GM23338 (cell line): ENCODE measurements around the gene ADAMTS18. TPM values are rescaled to one million over a fixed set of nuclear protein-coding genes. Genes with fewer than 3 reads are reported as not detected.
"Not testable (repeated sequence)": the region's sequence is repeated elsewhere in the genome, so short reads cannot be mapped to it uniquely, and the experiment has no call there.

Experiments used
- ATAC-seq: fragments of 200-7000 bp; cut with Tn5 transposase; 3 replicates; pipeline ENCODE4 v1.9.1; 2020
- DNase-seq: peaks from one replicate; pipeline ENCODE4 v3.0.0-alpha.2; 2015; ENCODE audit warnings: low spot score
- H2AFZ ChIP-seq: fragments of 200-600 bp; sonication (generic); 2 replicates; pipeline ENCODE4 v1.8.0; 2016; ENCODE audit warnings: antibody characterized with exemption, mild to moderate bottlenecking, moderate library complexity
- H3F3A ChIP-seq: fragments of 200-600 bp; sonication (generic); replicated peaks from 2 replicates; pipeline ENCODE4 v1.8.0; 2017; ENCODE audit warnings: antibody characterized with exemption, mixed run types, low read depth
- H3K27ac ChIP-seq: fragments of 200-600 bp; sonication (generic); 2 replicates; pipeline ENCODE4 v1.6.1; 2016; ENCODE audit warnings: low read depth
- H3K27me3 ChIP-seq: fragments of 200-600 bp; sonication (generic); 2 replicates; pipeline ENCODE4 v1.8.0; 2016; ENCODE audit warnings: mild to moderate bottlenecking, mixed run types, moderate library complexity; ENCODE audit not compliant: insufficient read depth
- H3K36me3 ChIP-seq: fragments of 200-600 bp; sonication (generic); 2 replicates; pipeline ENCODE4 v1.8.0; 2016; ENCODE audit warnings: mild to moderate bottlenecking; ENCODE audit not compliant: insufficient read depth
- H3K4me1 ChIP-seq: fragments of 200-600 bp; sonication (generic); 2 replicates; pipeline ENCODE4 v1.8.0; 2016; ENCODE audit warnings: mild to moderate bottlenecking, moderate library complexity; ENCODE audit not compliant: insufficient read depth
- H3K4me2 ChIP-seq: fragments of 200-600 bp; sonication (generic); 2 replicates; pipeline ENCODE4 v1.7.1; 2017; ENCODE audit warnings: mixed run types
- H3K4me3 ChIP-seq: fragments of 200-600 bp; sonication (generic); 2 replicates; pipeline ENCODE4 v1.6.1; 2016; ENCODE audit warnings: mixed run types
- H3K79me2 ChIP-seq: fragments of 200-600 bp; sonication (generic); replicated peaks from 2 replicates; pipeline ENCODE4 v1.8.0; 2017; ENCODE audit warnings: mild to moderate bottlenecking; ENCODE audit not compliant: insufficient read depth
- H3K9me2 ChIP-seq: fragments of 200-600 bp; sonication (generic); 2 replicates; pipeline ENCODE4 v1.8.0; 2017; ENCODE audit not compliant: insufficient read depth
- H4K20me1 ChIP-seq: fragments of 200-600 bp; sonication (generic); replicated peaks from 2 replicates; pipeline ENCODE4 v1.8.0; 2017; ENCODE audit warnings: mild to moderate bottlenecking; ENCODE audit not compliant: insufficient read depth
- H3K27ac Mint-ChIP-seq: 2 replicates; pipeline ENCODE4 v1.8.0; 2020; ENCODE audit warnings: inconsistent platforms, mild to moderate bottlenecking, moderate library complexity, mixed read lengths
- H3K27me3 Mint-ChIP-seq: 3 replicates; pipeline ENCODE4 v1.8.0; 2022; ENCODE audit warnings: low read depth, mild to moderate bottlenecking, moderate library complexity, mixed read lengths, inconsistent platforms; ENCODE audit not compliant: insufficient read depth, poor library complexity
- H3K36me3 Mint-ChIP-seq: 3 replicates; pipeline ENCODE4 v1.8.0; 2021; ENCODE audit warnings: low read depth, mild to moderate bottlenecking, inconsistent platforms, moderate library complexity, mixed read lengths
- H3K4me1 Mint-ChIP-seq: 3 replicates; pipeline ENCODE4 v1.8.0; 2020; ENCODE audit warnings: mild to moderate bottlenecking, inconsistent platforms, mixed read lengths
- H3K4me3 Mint-ChIP-seq: 3 replicates; pipeline ENCODE4 v1.8.0; 2021; ENCODE audit warnings: moderate library complexity, mild to moderate bottlenecking, inconsistent platforms, mixed read lengths
- H3K9me3 Mint-ChIP-seq: 3 replicates; pipeline ENCODE4 v1.8.0; 2020; ENCODE audit warnings: moderate library complexity, mild to moderate bottlenecking, inconsistent platforms, mixed read lengths
- CTCF ChIP-seq, 2 experiments: fragments of 200-600 bp in 1 of 2; sonication (generic) in 1 of 2; conservative IDR thresholded peaks; 2 replicates each; pipeline versions ENCODE4 v1.5.1 to v1.6.1; 2016 to 2017; ENCODE audit warnings: antibody characterized with exemption in 2 of 2, low read depth in 2 of 2, mild to moderate bottlenecking in 2 of 2, moderate library complexity in 1 of 2
- EZH2phosphoT487 ChIP-seq: fragments of 200-600 bp; sonication (generic); IDR thresholded peaks from one replicate; pipeline ENCODE4 v1.8.1; 2018; ENCODE audit warnings: antibody characterized with exemption; ENCODE audit not compliant: unreplicated experiment
- polyA plus RNA-seq: library from polyadenylated mRNA; unstranded; fragments of >200 nt; fragmentation: Nextera tagmentation; extraction: Ambion mirVana; gene quantifications from 2 replicates; pipeline ENCODE4 v1.2.1, GENCODE V29; 2016
- total RNA-seq: library from RNA; depleted of rRNA; stranded (reverse); fragments of >200 nt; shearing (Covaris generic); gene quantifications from 2 replicates; pipeline ENCODE4 v1.2.3, GENCODE V29; 2014
- TF ChIP-seq, protein P1 (sequence below): fragments of 250-450 bp; sonication (Bioruptor Pico); IDR thresholded peaks from 2 replicates; pipeline ENCODE4 v1.5.0; 2020; ENCODE audit warnings: mild to moderate bottlenecking, moderate library complexity
- TF ChIP-seq, protein P2 (sequence below): IDR thresholded peaks from 2 replicates; pipeline ENCODE4 v1.6.1; 2016; ENCODE audit warnings: antibody characterized with exemption

ADAMTS18 gene
- total and polyA plus RNA-seq, 2 experiments from 2014 or later: 0.15 to 0.90 TPM

- TF ChIP-seq, protein P1, sequence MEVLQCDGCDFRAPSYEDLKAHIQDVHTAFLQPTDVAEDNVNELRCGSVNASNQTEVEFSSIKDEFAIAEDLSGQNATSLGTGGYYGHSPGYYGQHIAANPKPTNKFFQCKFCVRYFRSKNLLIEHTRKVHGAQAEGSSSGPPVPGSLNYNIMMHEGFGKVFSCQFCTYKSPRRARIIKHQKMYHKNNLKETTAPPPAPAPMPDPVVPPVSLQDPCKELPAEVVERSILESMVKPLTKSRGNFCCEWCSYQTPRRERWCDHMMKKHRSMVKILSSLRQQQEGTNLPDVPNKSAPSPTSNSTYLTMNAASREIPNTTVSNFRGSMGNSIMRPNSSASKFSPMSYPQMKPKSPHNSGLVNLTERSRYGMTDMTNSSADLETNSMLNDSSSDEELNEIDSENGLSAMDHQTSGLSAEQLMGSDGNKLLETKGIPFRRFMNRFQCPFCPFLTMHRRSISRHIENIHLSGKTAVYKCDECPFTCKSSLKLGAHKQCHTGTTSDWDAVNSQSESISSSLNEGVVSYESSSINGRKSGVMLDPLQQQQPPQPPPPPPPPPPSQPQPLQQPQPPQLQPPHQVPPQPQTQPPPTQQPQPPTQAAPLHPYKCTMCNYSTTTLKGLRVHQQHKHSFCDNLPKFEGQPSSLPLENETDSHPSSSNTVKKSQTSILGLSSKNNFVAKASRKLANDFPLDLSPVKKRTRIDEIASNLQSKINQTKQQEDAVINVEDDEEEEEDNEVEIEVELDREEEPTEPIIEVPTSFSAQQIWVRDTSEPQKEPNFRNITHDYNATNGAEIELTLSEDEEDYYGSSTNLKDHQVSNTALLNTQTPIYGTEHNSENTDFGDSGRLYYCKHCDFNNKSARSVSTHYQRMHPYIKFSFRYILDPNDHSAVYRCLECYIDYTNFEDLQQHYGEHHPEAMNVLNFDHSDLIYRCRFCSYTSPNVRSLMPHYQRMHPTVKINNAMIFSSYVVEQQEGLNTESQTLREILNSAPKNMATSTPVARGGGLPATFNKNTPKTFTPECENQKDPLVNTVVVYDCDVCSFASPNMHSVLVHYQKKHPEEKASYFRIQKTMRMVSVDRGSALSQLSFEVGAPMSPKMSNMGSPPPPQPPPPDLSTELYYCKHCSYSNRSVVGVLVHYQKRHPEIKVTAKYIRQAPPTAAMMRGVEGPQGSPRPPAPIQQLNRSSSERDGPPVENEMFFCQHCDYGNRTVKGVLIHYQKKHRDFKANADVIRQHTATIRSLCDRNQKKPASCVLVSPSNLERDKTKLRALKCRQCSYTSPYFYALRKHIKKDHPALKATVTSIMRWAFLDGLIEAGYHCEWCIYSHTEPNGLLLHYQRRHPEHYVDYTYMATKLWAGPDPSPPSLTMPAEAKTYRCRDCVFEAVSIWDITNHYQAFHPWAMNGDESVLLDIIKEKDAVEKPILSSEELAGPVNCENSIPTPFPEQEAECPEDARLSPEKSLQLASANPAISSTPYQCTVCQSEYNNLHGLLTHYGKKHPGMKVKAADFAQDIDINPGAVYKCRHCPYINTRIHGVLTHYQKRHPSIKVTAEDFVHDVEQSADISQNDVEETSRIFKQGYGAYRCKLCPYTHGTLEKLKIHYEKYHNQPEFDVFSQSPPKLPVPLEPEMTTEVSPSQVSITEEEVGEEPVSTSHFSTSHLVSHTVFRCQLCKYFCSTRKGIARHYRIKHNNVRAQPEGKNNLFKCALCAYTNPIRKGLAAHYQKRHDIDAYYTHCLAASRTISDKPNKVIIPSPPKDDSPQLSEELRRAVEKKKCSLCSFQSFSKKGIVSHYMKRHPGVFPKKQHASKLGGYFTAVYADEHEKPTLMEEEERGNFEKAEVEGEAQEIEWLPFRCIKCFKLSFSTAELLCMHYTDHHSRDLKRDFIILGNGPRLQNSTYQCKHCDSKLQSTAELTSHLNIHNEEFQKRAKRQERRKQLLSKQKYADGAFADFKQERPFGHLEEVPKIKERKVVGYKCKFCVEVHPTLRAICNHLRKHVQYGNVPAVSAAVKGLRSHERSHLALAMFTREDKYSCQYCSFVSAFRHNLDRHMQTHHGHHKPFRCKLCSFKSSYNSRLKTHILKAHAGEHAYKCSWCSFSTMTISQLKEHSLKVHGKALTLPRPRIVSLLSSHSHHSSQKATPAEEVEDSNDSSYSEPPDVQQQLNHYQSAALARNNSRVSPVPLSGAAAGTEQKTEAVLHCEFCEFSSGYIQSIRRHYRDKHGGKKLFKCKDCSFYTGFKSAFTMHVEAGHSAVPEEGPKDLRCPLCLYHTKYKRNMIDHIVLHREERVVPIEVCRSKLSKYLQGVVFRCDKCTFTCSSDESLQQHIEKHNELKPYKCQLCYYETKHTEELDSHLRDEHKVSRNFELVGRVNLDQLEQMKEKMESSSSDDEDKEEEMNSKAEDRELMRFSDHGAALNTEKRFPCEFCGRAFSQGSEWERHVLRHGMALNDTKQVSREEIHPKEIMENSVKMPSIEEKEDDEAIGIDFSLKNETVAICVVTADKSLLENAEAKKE (CRISPR knock-in tag): no peak
- TF ChIP-seq, protein P2, sequence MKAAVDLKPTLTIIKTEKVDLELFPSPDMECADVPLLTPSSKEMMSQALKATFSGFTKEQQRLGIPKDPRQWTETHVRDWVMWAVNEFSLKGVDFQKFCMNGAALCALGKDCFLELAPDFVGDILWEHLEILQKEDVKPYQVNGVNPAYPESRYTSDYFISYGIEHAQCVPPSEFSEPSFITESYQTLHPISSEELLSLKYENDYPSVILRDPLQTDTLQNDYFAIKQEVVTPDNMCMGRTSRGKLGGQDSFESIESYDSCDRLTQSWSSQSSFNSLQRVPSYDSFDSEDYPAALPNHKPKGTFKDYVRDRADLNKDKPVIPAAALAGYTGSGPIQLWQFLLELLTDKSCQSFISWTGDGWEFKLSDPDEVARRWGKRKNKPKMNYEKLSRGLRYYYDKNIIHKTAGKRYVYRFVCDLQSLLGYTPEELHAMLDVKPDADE: no peak
Measured at GRCh38 chr16:77246150-77246549, 188.7 kb downstream of the ADAMTS18 start (continued).

GRCh38 chr16:77242471-77242870 lies 192.4 kb downstream of the ADAMTS18 start:
- H3K36me3 Mint-ChIP-seq, H3K79me2 ChIP-seq, H3K27ac ChIP-seq, H3K36me3 ChIP-seq, H3K27me3 ChIP-seq, H2AFZ ChIP-seq, H3K4me3 Mint-ChIP-seq, H3K4me2 ChIP-seq, DNase-seq, H3K4me3 ChIP-seq, ATAC-seq, H3F3A ChIP-seq, H3K27ac Mint-ChIP-seq, H4K20me1 ChIP-seq, H3K9me3 Mint-ChIP-seq, H3K27me3 Mint-ChIP-seq, H3K9me2 ChIP-seq: not testable (repeated sequence)
- H3K4me1 ChIP-seq: peaks cover 14% of the 10 kb centered on the region
- peaks cover 17% of the 10 kb centered on the region for H3K4me1 Mint-ChIP-seq

- Histone ChIP-seq H3K4me1 (peaks cover 36% of the 10 kb centered on the region), H3F3A (0 out of 2 replicates have a peak, but pooled peaks cover 4% of the 10 kb centered on the region), H3K36me3 (no peaks in the 10 kb centered on the region; the same call in 1 of the 2 replicates), H3K4me2 (no peak overlapping the region), H2AFZ (no peak overlapping the region), H3K27ac (no peak overlapping the region), H4K20me1 (no peaks in the 10 kb centered on the region), H3K9me2 (no peaks in the 10 kb centered on the region), H3K79me2 (no peaks in the 10 kb centered on the region), H3K27me3 (peaks cover 6% of the 10 kb centered on the region; the same call in 1 of the 2 replicates), H3K4me3 (no peak overlapping the region)
- H3K4me1 Mint-ChIP-seq: peaks cover 31% of the 10 kb centered on the region
- TF ChIP-seq CTCF (conservative IDR thresholded peaks at IDR 0.05; ENCODE audit: low read depth in 2 of 2) (no peak), EZH2phosphoT487 (no peak)
- H3K4me3 Mint-ChIP-seq: no peak overlapping the region
- no peak for DNase-seq
- H3K36me3 Mint-ChIP-seq: no peaks in the 10 kb centered on the region
- no peak for ATAC-seq
- H3K27me3 Mint-ChIP-seq: peaks cover 4% of the 10 kb centered on the region
- no peak overlapping the region for H3K27ac Mint-ChIP-seq
- no peaks in the 10 kb centered on the region for H3K9me3 Mint-ChIP-seq
Measured at GRCh38 chr16:77238593-77238992, 196.2 kb downstream of the ADAMTS18 start.
